ENCODE data around the gene ACBD4. TPM values are rescaled to one million over a fixed set of nuclear protein-coding genes. Genes with fewer than 3 reads are reported as not detected.

The ACBD4 gene
- total RNA-seq, 4 donors from 2014 or later = 24.9 to 96.1 (median 38.6) TPM

- H3K27ac ChIP-seq = peak overlapping the region; percentile 44 to 76 (median 62)
- in situ Hi-C loops (cut with MboI; ENCODE audit: low pct_ligation_motif_present in 1 of 4, low pct_unique_long_range_greater_than_20kb in 1 of 4, low sequenced_read_pairs in 3 of 4) (no loop called here), intact Hi-C loops (cut with DNase I; ENCODE audit: low total_unique reads) (no loop called here)
- H3K27me3 ChIP-seq = no peaks in the 10 kb centered on the region
- H3K4me3 ChIP-seq = no peak overlapping the region
- 59 to 67% methylated on average over 2 to 3 of the region's 3 CpGs for WGBS, 2 donors (ENCODE audit: low coverage in 1 of 2)
- no peaks in the 10 kb centered on the region for H3K9me3 ChIP-seq
- DNase-seq = no peak
- no peaks in the 10 kb centered on the region for H3K36me3 ChIP-seq
- H3K4me1 ChIP-seq = peaks cover 27 to 42% (median 41%) of the 10 kb centered on the region in 4 donors
- TF ChIP-seq CTCF (IDR thresholded peaks at IDR 0.05) = no peak
- TF ChIP-seq EP300 (IDR thresholded peaks at IDR 0.05; ENCODE audit: low read depth) = no peak
- TF ChIP-seq POLR2AphosphoS5 (IDR thresholded peaks at IDR 0.05) = no peak
- TF ChIP-seq POLR2A (IDR thresholded peaks at IDR 0.05) = no peak
Observed at GRCh38 chr17:45175759-45176115, 40.2 kb downstream of the ACBD4 start.

GRCh38 chr17:45177563-45177962 lies 42.1 kb downstream of the ACBD4 start:
- no peak overlapping the region for H3K4me3 ChIP-seq
- intact Hi-C loops (cut with DNase I; ENCODE audit: low total_unique reads) (no loop called here), in situ Hi-C loops (cut with MboI; ENCODE audit: low pct_ligation_motif_present in 1 of 4, low pct_unique_long_range_greater_than_20kb in 1 of 4, low sequenced_read_pairs in 3 of 4) (no loop called here)
- 85 to 100% methylated on average over 1 to 7 of the region's 7 CpGs for WGBS, 2 donors (ENCODE audit: low coverage in 1 of 2)
- H3K9me3 ChIP-seq = no peaks in the 10 kb centered on the region
- H3K27me3 ChIP-seq = no peaks in the 10 kb centered on the region
- TF ChIP-seq CTCF (IDR thresholded peaks at IDR 0.05) (no peak), POLR2AphosphoS5 (IDR thresholded peaks at IDR 0.05) (no peak), EP300 (IDR thresholded peaks at IDR 0.05; ENCODE audit: low read depth) (no peak), POLR2A (IDR thresholded peaks at IDR 0.05) (no peak)
- H3K4me1 ChIP-seq = peaks cover 12 to 25% (median 22%) of the 10 kb centered on the region in 4 donors
- no peaks in the 10 kb centered on the region for H3K36me3 ChIP-seq
- DNase-seq = no peak
- no peak overlapping the region for H3K27ac ChIP-seq

GRCh38 chr17:45184144-45184543 lies 48.7 kb downstream of the ACBD4 start:
- in situ Hi-C loops (cut with MboI; ENCODE audit: low pct_ligation_motif_present in 1 of 4, low pct_unique_long_range_greater_than_20kb in 1 of 4, low sequenced_read_pairs in 3 of 4) = no loop called here
- TF ChIP-seq POLR2A (IDR thresholded peaks at IDR 0.05) (no peak), CTCF (IDR thresholded peaks at IDR 0.05) (no peak), POLR2AphosphoS5 (IDR thresholded peaks at IDR 0.05) (no peak), EP300 (IDR thresholded peaks at IDR 0.05; ENCODE audit: low read depth) (no peak)

GRCh38 chr17:45186801-45187354 lies 51.4 kb downstream of the ACBD4 start:
- in situ Hi-C loops (cut with MboI; ENCODE audit: low pct_ligation_motif_present in 1 of 4, low pct_unique_long_range_greater_than_20kb in 1 of 4, low sequenced_read_pairs in 3 of 4) (no loop called here), intact Hi-C loops (cut with DNase I; ENCODE audit: low total_unique reads) (no loop called here)
- no peaks in the 10 kb centered on the region for H3K27me3 ChIP-seq
- no peaks in the 10 kb centered on the region for H3K36me3 ChIP-seq
- no peaks in the 10 kb centered on the region for H3K4me1 ChIP-seq
- WGBS, 2 donors (ENCODE audit: low coverage in 1 of 2) = 79 to 87% methylated on average over 4 to 7 of the region's 7 CpGs
- no peaks in the 10 kb centered on the region for H3K9me3 ChIP-seq
- H3K4me3 ChIP-seq = no peak overlapping the region
- DNase-seq = no peak
- no peak for TF ChIP-seq POLR2AphosphoS5 (IDR thresholded peaks at IDR 0.05)
- TF ChIP-seq CTCF (IDR thresholded peaks at IDR 0.05) = no peak
- TF ChIP-seq POLR2A (IDR thresholded peaks at IDR 0.05) = no peak
- TF ChIP-seq EP300 (IDR thresholded peaks at IDR 0.05; ENCODE audit: low read depth) = no peak
- no peak overlapping the region for H3K27ac ChIP-seq

More at GRCh38 chr17:45184144-45184543, 48.7 kb downstream of the ACBD4 start:
- H3K36me3 ChIP-seq = no peaks in the 10 kb centered on the region
- H3K9me3 ChIP-seq = no peaks in the 10 kb centered on the region
- DNase-seq = no peak
- 89 to 100% methylated on average over 1 to 5 of the region's 5 CpGs for WGBS, 2 donors (ENCODE audit: low coverage in 1 of 2)
- no peak overlapping the region for H3K27ac ChIP-seq
- intact Hi-C loops (cut with DNase I; ENCODE audit: low total_unique reads) = no loop called here
- H3K4me1 ChIP-seq = no peaks in the 10 kb centered on the region
- no peaks in the 10 kb centered on the region for H3K27me3 ChIP-seq
- no peak overlapping the region for H3K4me3 ChIP-seq

All from transverse colon (tissue), 4 donors.